Stimulated activated memory B cell treated with anti-CD40 and anti-IgM and Interleukin-4, amounts not matched to agents 10 μg/mL and 1 μg/mL and 100 μg/mL, for 72 hours (primary cell): ENCODE results near the gene ASB13.

Source experiments
- ATAC-seq: fragments of 150-1000 bp; cut with Tn5 transposase; 2 replicates; pipeline ENCODE4 v1.10.0; 2021
- H3K27ac Mint-ChIP-seq: one replicate; pipeline ENCODE4 v1.8.0; 2022; ENCODE audit warnings: mild to moderate bottlenecking, mixed read lengths
- H3K27me3 Mint-ChIP-seq: one replicate; pipeline ENCODE4 v1.8.0; 2022; ENCODE audit warnings: mixed read lengths
- H3K36me3 Mint-ChIP-seq: one replicate; pipeline ENCODE4 v1.8.0; 2022; ENCODE audit warnings: mixed read lengths
- H3K4me1 Mint-ChIP-seq: one replicate; pipeline ENCODE4 v1.8.0; 2022; ENCODE audit warnings: mixed read lengths
- H3K4me3 Mint-ChIP-seq: one replicate; pipeline ENCODE4 v1.8.0; 2022; ENCODE audit warnings: mild to moderate bottlenecking, moderate library complexity, mixed read lengths
- H3K9me3 Mint-ChIP-seq: one replicate; pipeline ENCODE4 v1.8.0; 2022; ENCODE audit warnings: mixed read lengths

Gene ASB13

DNA sequence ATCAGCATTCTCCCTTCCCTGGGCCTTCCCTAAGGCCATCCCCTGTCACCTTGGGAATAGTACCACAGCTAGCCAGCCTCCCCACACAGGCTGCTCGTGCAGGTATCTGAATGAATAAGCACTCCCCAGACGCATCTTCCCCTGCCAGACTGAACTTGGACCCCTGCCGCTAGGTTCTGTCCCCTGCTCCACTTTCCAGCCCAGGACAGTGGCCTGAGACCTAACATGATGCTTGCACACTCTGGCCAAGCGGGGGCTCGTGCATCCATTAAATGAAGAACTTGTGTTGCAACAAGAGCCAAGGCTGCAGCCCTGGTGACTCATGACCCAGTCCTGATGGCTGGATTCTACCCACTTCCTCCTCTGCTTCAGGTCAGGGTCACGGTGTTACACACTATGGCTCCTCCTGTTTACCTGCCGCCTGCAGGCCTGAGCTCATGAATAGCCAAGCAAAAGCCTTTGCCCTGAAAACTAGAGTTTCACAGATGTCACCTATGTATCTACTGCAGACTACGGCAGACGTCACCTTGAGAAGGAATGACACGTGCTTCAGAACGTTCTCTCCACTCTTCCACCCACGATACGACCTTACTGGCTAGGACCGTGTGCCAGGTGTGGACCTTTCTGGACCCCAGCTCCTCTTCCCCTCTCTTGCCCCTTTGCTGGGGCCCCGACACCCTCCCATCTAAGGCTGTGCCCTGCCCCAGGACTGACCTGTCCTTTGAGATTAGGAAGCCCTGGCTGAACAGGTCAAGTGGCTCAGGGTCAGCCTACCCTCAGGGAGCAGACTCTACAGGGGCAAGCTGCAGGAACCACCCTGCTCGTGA lies 6.5 kb downstream of the ASB13 start:
- Mint-ChIP-seq H3K9me3 (no peaks in the 10 kb centered on the region), H3K36me3 (peaks cover 7% of the 10 kb centered on the region), H3K4me1 (peaks cover 46% of the 10 kb centered on the region), H3K27me3 (peaks cover 21% of the 10 kb centered on the region), H3K27ac (peak overlapping the region; percentile 70), H3K4me3 (peak overlapping the region; percentile 41)
- peak; percentile 96 for ATAC-seq

DNA sequence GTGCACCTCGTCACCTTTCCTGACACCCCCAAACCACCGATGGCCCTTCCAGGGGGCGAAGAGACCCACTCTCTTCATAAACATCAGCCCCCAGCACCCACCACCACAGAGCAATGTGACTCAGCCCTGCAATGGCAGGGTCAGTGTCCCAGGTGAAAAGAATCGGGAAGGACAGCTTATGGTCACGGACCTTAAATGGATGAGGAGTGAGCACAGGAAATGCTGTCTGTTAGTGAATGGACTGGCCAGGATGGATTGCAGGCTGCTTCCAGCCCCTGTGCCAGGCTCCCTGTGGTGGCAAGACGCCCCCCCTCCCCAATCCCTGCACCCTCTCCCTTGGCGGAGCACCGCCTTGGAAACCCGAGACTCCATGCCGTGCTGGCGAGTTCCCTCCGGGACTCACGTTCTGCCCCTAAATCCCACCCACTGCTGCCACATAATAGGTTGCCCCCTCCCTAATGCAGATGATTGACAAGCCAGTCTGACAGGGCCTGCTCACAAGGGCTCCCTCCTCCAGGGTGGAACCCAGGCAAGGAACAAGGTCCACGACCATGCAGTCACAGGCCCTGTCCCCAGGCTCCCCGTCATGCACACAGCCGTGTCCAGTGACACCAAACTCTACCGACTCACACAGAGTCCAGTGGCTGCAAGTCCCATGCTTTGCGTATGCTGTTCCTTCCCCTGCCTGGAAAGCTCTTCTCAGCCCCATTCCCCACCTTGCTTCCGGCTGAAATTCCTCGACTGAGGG lies 7.3 kb downstream of the ASB13 start:
- peak overlapping the region; percentile 70 for H3K27ac Mint-ChIP-seq
- no peak for ATAC-seq

DNA sequence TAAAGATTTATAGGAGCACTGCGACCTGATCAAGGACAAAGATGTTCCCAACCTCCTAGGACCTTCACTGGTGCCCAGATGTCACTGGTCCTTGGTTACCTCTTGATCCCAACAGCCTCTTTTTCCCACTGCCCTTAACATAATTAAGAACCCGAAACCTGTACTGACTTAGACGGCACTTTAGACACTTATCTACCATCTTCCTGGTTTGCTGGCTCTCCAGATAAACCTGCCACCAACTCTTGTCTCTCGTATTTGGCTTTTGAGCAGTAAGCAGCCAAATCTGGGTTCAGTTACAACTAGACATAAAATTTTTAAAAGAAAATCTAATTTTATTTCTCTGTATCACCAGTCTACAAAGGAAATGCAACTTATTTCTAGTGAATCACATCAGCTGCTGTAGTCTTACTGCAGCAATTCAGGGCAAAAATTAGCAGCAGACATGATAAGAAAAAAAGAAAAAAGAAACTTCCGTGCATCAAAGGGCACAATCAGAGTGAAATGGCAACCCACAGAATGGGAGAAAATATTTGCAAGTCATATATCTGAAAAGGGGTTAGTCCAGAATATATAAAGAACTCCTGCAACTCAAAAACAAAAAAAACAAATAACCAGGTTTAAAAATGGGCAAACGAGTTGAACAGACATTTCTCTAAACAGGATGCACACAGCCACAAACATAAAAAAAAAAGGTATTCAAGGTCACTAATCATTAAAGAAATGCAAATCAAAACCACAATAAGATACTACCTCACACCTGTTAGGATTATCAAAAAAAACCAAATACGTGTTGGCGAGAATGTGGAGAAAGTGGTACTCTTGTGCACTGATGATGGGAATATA lies 9.4 kb downstream of the ASB13 start:
- ATAC-seq = no peak
- Mint-ChIP-seq H3K4me1 (peaks cover 41% of the 10 kb centered on the region), H3K27ac (no peak overlapping the region), H3K27me3 (peaks cover 45% of the 10 kb centered on the region), H3K9me3 (no peaks in the 10 kb centered on the region), H3K4me3 (no peak overlapping the region), H3K36me3 (peaks cover 7% of the 10 kb centered on the region)

More for the DNA sequence above, 7.3 kb downstream of the ASB13 start:
- Mint-ChIP-seq H3K36me3 (peaks cover 7% of the 10 kb centered on the region), H3K27me3 (peaks cover 27% of the 10 kb centered on the region), H3K4me3 (no peak overlapping the region), H3K4me1 (peaks cover 48% of the 10 kb centered on the region), H3K9me3 (no peaks in the 10 kb centered on the region)

DNA sequence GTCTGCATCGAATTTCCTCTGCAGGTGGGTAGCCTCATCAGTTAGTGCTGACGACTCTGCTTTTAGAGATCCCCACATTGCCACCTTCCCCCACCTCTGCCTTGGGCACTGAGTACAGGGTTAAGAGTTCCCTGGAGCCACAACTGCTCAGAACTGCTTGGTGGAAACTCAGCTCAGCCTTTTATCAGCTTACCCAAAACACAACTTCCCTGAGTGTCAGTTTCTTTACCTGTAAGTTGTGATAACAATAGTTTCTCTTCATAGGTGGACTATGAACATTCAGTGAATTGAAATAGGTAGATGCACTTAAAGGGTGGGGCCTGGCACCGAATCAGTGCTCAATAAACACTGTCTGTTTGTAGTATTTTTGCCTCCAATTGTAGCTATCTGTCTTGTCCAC lies 11.3 kb downstream of the ASB13 start:
- Mint-ChIP-seq H3K4me1 (peaks cover 32% of the 10 kb centered on the region), H3K36me3 (peaks cover 9% of the 10 kb centered on the region), H3K27me3 (peaks cover 53% of the 10 kb centered on the region), H3K27ac (no peak overlapping the region), H3K9me3 (no peaks in the 10 kb centered on the region), H3K4me3 (no peak overlapping the region)
- no peak for ATAC-seq

DNA sequence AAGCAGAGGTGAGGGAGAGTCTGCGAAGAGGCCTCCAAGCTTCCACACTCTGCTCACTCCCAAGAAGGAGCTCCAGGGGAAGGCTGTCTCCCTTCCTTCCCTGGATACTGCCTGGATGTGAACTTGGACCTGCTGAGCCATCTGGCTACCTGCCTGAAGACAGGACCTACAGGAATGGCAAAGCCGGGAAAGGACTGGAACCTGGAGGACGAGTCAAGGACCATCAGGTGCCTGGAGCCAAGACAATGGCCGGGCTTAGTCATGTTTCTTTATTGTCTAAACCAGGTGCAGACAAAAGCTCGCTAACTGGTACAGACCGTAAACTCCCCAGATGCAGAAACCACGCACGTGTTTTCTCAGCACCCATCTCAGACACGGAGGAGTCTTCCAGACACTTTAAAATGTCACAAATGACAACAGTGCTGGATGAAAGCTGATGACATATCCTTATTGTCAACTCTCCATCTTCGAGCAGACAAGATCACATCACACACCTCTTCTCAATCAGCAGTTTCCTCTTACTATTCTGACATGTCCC lies 12.1 kb downstream of the ASB13 start:
- Mint-ChIP-seq H3K9me3 (no peaks in the 10 kb centered on the region), H3K4me3 (no peak overlapping the region), H3K4me1 (peaks cover 24% of the 10 kb centered on the region), H3K36me3 (peaks cover 15% of the 10 kb centered on the region), H3K27ac (no peak overlapping the region), H3K27me3 (peaks cover 52% of the 10 kb centered on the region)
- no peak for ATAC-seq

DNA sequence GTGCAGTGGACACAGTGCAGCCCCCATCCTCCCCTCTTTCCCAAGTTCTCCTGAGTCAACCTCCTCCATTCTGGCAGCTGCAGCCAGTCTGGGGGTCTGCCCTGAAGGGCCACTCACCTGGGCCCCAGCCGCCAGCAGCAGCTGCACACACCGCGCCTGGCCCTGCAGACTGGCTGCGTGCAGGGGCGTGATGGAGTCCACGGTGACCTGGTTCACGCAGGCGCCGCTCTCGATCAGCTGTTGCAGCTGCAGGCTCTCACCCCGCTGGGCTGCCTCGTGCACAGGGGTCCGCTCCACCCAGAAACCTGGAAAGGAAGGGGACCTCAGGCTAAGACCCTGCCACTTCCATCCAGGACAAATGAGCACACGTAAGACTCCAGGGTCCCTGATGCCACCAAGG lies 13.6 kb downstream of the ASB13 start:
- no peak for ATAC-seq
- Mint-ChIP-seq H3K27ac (no peak overlapping the region), H3K4me1 (peaks cover 21% of the 10 kb centered on the region), H3K9me3 (no peaks in the 10 kb centered on the region), H3K4me3 (no peak overlapping the region), H3K36me3 (peaks cover 22% of the 10 kb centered on the region), H3K27me3 (peaks cover 52% of the 10 kb centered on the region)

DNA sequence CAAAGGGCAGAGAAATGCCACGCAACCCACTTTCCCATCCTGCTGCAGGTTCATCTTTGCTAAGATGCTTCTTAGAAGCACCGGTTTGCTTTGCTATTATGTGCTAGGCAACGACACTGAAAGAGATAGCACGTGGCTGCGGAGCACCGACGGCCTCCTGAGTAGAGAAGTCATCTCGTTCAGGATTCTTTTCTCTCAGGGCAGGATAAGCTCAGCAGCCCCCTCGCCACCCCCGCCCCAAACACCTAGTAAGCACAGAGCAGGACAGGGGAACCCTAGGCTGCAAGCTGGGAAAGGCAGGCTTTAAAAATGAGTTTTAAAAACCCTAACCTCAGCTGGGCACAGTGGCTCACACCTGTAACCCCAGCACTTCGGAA lies 15.0 kb downstream of the ASB13 start:
- Mint-ChIP-seq H3K36me3 (peaks cover 34% of the 10 kb centered on the region), H3K4me3 (no peak overlapping the region), H3K9me3 (no peaks in the 10 kb centered on the region)

DNA sequence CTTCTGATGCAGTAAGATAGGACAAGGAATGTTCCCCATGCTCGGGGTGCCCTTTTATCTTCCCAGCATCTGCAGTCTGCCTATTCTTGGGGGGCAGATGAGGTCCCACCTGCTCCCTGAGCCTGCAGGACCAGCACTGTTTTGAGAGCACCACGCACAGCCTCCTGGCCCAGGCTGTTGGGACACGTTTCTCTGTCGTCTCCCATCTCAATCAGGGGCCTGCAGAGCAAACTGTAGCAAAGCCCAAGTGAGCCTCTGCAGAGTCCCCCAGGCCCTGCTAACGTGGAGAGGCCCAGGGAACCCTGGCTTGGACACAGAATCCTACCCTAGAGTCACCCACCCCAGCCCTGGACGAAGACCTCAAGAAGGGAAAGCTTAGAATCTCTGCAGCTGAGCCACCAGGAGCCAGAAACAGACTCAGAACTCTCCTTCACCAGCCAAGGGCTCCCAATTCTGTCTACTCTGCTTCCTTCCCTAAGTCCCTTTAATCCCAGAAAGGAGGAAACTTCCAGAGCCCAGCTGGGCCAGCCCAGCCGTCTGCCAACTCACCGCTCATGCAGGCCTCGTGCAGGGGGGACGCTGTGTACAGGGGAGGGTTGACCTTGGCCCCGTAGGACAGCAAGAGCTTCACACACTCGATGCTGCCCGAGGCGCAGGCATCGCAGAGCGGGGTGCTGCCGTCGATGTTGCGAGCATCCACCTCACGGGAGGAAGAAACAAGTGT lies 15.6 kb downstream of the ASB13 start:
- H3K4me1 Mint-ChIP-seq = peaks cover 18% of the 10 kb centered on the region
- H3K4me3 Mint-ChIP-seq = no peak overlapping the region
- H3K27me3 Mint-ChIP-seq = peaks cover 49% of the 10 kb centered on the region
- no peak for ATAC-seq
- H3K27ac Mint-ChIP-seq = no peak overlapping the region
- peaks cover 34% of the 10 kb centered on the region for H3K36me3 Mint-ChIP-seq
- no peaks in the 10 kb centered on the region for H3K9me3 Mint-ChIP-seq

More for the DNA sequence above, 15.0 kb downstream of the ASB13 start:
- Mint-ChIP-seq H3K27ac (no peak overlapping the region), H3K4me1 (peaks cover 16% of the 10 kb centered on the region), H3K27me3 (peaks cover 52% of the 10 kb centered on the region)
- ATAC-seq = no peak

DNA sequence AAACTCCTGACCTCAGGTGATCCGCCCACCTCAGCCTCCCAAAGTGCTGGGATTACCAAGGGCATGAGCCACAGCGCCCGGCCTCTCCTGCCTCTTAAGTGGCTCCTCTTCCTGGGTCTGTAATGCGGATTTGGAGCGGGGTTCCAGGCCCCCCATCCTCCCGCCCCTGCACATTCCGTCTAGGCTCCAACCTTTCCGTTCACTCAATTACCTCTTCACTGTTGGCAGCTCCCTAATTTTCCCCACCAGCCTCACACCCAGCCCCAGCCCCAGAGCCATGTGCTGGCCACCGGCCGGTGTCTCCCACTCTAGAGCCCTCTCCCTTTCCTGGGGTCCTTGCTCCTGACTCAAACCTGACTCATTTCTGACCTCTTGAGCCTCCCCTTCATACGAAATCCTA lies 16.6 kb downstream of the ASB13 start:
- no peak overlapping the region for H3K4me3 Mint-ChIP-seq
- ATAC-seq = no peak
- H3K9me3 Mint-ChIP-seq = no peaks in the 10 kb centered on the region
- no peak overlapping the region for H3K27ac Mint-ChIP-seq
- peaks cover 22% of the 10 kb centered on the region for H3K4me1 Mint-ChIP-seq
- H3K27me3 Mint-ChIP-seq = peaks cover 41% of the 10 kb centered on the region
- H3K36me3 Mint-ChIP-seq = peaks cover 27% of the 10 kb centered on the region

DNA sequence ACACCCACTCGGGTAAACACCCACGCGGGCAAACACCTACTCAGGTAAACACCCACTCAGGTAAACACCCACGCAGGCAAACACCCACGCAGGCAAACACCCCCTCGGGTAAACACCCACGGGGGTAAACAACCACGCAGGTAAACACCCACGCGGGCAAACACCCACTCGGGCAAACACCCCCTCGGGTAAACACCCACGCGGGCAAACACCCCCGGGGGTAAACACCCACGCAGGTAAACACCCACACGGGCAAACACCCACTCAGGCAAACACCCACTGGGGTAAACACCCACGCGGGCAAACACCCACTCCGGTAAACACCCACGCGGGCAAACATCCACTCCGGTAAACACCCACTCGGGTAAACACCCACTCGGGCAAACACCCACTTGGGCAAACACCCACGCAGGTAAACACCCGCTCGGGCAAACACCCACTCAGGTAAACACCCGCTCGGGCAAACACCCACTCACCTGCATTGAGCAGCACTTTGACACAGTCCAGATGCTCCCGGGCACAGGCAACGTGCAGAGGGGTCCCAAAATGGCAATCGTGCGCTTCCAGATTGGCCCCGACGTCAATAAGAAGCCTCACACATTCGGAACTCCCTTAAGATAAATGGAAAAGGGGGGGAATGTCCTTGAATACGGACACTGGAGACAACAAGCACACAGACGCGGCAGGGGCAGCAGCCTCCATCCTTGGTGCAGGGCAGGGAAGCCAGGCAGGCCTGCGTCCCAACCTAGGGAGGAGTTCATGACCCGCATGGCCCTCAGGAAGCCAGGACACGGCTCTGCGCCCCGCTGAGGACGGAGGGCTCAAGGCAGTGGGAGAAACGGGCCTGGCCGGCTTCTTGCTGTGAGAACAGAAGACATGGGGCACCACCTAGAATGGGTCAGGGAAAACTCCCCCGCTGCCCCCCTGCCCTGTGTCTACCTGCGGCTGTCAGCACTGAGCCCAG lies 17.6 kb downstream of the ASB13 start:
- Mint-ChIP-seq H3K27me3 (peaks cover 46% of the 10 kb centered on the region), H3K4me3 (peak overlapping the region; percentile 39), H3K36me3 (peaks cover 31% of the 10 kb centered on the region), H3K9me3 (no peaks in the 10 kb centered on the region), H3K27ac (no peak overlapping the region), H3K4me1 (peaks cover 24% of the 10 kb centered on the region)
- peak; percentile 18 for ATAC-seq

DNA sequence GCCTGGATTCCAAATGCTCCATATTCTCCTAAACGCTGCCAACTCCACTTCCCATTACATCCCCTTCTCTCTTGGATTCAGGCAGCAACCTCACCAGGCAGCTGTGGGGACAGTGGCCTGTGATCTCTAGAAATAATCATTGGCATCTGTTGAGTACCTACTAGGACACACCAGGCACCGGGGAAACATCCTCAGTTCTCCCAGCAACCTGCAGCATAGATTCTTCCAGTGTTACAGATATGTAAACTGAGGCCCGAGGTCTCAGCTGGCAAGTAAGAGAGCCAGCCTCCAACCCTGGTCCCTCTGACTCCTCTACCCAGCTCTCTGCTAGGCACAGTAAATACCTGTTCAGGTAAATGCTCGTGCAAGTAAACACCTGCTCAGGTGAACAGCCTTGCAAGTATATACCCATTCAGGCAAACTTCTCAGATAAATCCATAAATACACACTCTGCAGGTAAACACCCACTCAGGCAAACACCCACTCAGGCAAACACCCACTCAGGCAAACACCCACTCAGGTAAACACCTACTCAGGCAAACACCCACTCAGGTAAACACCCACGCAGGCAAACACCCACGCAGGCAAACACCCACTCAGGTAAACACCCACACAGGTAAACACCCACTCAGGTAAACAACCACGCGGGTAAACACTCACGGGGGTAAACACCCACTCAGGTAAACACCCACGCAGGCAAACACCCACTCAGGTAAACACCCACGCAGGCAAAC lies 18.7 kb downstream of the ASB13 start:
- H3K4me1 Mint-ChIP-seq = peaks cover 27% of the 10 kb centered on the region
- H3K9me3 Mint-ChIP-seq = no peaks in the 10 kb centered on the region
- H3K27ac Mint-ChIP-seq = no peak overlapping the region
- no peak for ATAC-seq
- no peak overlapping the region for H3K4me3 Mint-ChIP-seq
- H3K27me3 Mint-ChIP-seq = peaks cover 39% of the 10 kb centered on the region
- H3K36me3 Mint-ChIP-seq = peaks cover 36% of the 10 kb centered on the region

DNA sequence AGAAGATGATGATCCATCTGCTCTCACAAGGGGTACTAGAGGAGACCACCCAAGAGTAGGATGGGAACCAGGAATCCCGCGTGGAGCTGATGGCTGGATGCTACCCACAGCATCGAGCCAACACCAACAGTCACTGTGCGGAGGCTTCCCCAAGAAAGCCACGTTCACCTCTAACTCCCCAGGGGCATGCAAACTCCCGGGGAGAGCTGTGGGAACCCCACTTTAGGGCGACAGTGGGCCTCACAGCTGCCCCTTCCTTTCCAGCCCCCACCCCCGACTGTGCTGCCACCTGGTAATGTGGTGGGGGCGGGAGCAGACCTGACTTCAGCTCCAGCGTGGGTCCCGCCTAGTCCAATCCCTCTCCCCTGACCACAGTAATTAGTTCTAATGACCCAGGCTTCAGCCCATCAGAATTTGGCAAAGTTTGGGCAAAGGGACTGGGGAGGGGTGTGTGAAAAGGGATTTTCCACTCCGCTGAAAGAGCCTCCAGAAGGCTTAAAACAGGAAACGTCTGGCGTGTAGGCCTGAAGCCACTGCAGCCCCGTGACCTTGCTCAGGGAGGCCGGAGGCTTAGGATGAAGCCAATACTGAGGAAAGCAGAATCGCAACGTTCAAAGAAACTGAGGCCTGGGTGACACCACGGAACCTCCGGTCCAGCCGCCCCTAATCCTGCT lies 20.3 kb downstream of the ASB13 start:
- H3K27ac Mint-ChIP-seq = no peak overlapping the region
- H3K4me1 Mint-ChIP-seq = peaks cover 27% of the 10 kb centered on the region
- H3K9me3 Mint-ChIP-seq = no peaks in the 10 kb centered on the region
- no peak for ATAC-seq
- H3K27me3 Mint-ChIP-seq = peaks cover 29% of the 10 kb centered on the region
- no peak overlapping the region for H3K4me3 Mint-ChIP-seq
- peaks cover 42% of the 10 kb centered on the region for H3K36me3 Mint-ChIP-seq

DNA sequence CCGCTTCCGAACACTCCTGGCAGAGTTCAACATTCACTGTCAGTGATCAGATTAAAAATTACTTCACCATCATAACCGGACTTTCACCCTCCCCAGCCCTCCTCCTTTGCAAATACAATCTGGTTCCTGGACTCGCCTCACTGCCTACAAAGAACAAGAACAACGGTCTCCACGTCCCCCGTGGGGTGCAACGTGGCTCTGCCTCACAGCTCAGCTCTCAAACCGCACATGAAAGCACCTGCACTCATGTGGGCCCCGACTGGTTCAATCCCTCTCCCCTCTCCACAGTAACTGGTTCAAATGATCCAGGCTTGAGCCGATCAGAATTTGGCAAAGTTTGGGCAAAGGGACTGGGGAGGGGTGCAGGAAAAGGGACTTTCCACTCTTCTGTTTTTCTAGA lies 21.0 kb downstream of the ASB13 start:
- Mint-ChIP-seq H3K27me3 (peaks cover 26% of the 10 kb centered on the region), H3K9me3 (no peaks in the 10 kb centered on the region), H3K27ac (no peak overlapping the region), H3K36me3 (peaks cover 47% of the 10 kb centered on the region), H3K4me1 (peaks cover 27% of the 10 kb centered on the region), H3K4me3 (no peak overlapping the region)
- ATAC-seq = peak; percentile 65
